Left lung (tissue), 10 donors: ENCODE results near the gene R3HDML. TPM values are rescaled to one million over a fixed set of nuclear protein-coding genes. Genes with fewer than 3 reads are reported as not detected.

Experiments used
- ATAC-seq: fragments of 200-7000 bp; cut with Tn5 transposase; one replicate; pipeline ENCODE4 v1.9.1; 2020; ENCODE audit warnings: moderate library complexity
- DNase-seq, 4 donors: peaks; one replicate each; pipeline ENCODE4 v3.0.0-alpha.2; 2013 to 2020
- H3K27ac ChIP-seq, 2 donors: fragments of 200-600 bp; sonication (generic) in 1 of 2; one replicate each; pipeline versions ENCODE4 v1.5.0 to v1.8.0; 2020 to 2021
- H3K27me3 ChIP-seq, 2 donors: fragments of 200-600 bp; sonication (generic) in 1 of 2; one replicate each; pipeline versions ENCODE4 v1.5.0 to v1.8.0; 2020 to 2021
- H3K36me3 ChIP-seq, 2 donors: fragments of 200-600 bp; sonication (generic) in 1 of 2; one replicate each; pipeline versions ENCODE4 v1.5.0 to v1.8.0; 2020 to 2021
- H3K4me1 ChIP-seq, 2 donors: fragments of 200-600 bp; one replicate each; pipeline ENCODE4 v1.8.0; 2021
- H3K4me3 ChIP-seq, 2 donors: fragments of 200-600 bp; sonication (generic) in 1 of 2; one replicate each; pipeline versions ENCODE4 v1.5.0 to v1.8.0; 2020 to 2021; ENCODE audit warnings: mild to moderate bottlenecking in 1 of 2
- H3K9me3 ChIP-seq, 2 donors: fragments of 200-600 bp; sonication (generic) in 1 of 2; one replicate each; pipeline versions ENCODE4 v1.5.0 to v1.8.0; 2020 to 2021
- intact Hi-C, 2 donors: fragments of 100-400 bp; cut with DNase I; formaldehyde crosslinking; loops; one replicate each; pipeline versions ENCODE4 v1.11.2 to v1.14.2; 2022
- polyA plus RNA-seq, 6 donors: library from polyadenylated mRNA; unstranded; fragments of 120-200 nt; gene quantifications; one replicate each; pipeline ENCODE4 v1.2.1, GENCODE V29; 2013; ENCODE audit not compliant: insufficient read length in 6 of 6
- total RNA-seq, 2 donors: library from RNA; stranded (reverse); fragmentation: NEBNext Ultra II Directional; extraction: Animal tissue kit (Norgen Biotek cat#: 25700); gene quantifications; one replicate each; pipeline ENCODE4 v1.2.1, GENCODE V29; 2021
- TF ChIP-seq, protein P1 (sequence below), 2 donors: fragments of 200-600 bp; sonication (generic) in 1 of 2; IDR thresholded peaks; one replicate each; pipeline versions ENCODE4 v1.5.0 to v1.8.0; 2021; ENCODE audit warnings: antibody characterized with exemption in 2 of 2
- donor health status: DM: no; HTN: yes; CAD: no.
- donor health status: DM: no; HTN: no; CAD: no.

Gene R3HDML
- total and polyA plus RNA-seq, 8 donors: 2.0 TPM; not detected in 7

DNA sequence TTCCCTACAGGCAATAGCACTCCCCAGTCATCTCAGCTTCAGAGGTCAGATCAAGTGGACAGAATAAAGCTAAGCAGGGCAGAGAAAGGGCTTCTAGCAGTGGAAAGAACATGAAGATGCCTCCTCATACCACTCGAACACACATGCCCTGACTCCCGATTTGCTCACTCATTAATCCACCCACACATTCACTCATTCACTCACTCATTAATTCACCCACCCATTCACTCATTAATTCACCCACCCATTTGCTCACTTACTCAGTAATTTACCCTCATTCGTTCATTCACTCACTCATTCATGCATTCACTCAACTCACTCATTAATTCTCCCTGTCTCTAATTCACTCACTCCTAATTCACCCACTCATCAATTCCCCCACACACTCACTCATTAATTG lies 62.6 kb downstream of the R3HDML start:
- intact Hi-C loops: no loop called here
- DNase-seq (no peak), ATAC-seq (no peak)
- Histone ChIP-seq H3K4me3 (no peak overlapping the region), H3K4me1 (no peaks in the 10 kb centered on the region), H3K27ac (no peak overlapping the region), H3K27me3 (no peaks in the 10 kb centered on the region), H3K36me3 (no peaks in the 10 kb centered on the region), H3K9me3 (no peaks in the 10 kb centered on the region)
- TF ChIP-seq, protein P1, sequence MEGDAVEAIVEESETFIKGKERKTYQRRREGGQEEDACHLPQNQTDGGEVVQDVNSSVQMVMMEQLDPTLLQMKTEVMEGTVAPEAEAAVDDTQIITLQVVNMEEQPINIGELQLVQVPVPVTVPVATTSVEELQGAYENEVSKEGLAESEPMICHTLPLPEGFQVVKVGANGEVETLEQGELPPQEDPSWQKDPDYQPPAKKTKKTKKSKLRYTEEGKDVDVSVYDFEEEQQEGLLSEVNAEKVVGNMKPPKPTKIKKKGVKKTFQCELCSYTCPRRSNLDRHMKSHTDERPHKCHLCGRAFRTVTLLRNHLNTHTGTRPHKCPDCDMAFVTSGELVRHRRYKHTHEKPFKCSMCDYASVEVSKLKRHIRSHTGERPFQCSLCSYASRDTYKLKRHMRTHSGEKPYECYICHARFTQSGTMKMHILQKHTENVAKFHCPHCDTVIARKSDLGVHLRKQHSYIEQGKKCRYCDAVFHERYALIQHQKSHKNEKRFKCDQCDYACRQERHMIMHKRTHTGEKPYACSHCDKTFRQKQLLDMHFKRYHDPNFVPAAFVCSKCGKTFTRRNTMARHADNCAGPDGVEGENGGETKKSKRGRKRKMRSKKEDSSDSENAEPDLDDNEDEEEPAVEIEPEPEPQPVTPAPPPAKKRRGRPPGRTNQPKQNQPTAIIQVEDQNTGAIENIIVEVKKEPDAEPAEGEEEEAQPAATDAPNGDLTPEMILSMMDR (IDR thresholded peaks at IDR 0.05): no peak

DNA sequence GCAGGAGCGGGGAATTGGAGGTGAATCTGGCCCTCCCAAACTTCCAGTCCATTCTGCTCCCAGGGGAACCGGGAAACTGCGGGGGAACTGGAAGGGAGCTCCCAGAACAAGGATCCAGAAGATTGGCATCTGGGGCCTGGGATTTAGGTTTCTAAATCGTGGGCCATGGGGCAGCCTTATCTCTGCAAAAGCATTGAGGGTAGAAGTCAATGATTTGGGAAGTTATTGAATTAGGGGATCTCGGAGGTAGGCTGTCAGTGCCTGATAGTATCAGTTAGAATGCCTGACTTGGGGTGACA lies 63.8 kb downstream of the R3HDML start:
- H3K4me3 ChIP-seq: no peak overlapping the region
- TF ChIP-seq, protein P1 (IDR thresholded peaks at IDR 0.05): no peak
- intact Hi-C loops: no loop called here
- ATAC-seq (no peak), DNase-seq (no peak)
- H3K27ac ChIP-seq: no peak overlapping the region
- no peaks in the 10 kb centered on the region for H3K27me3 ChIP-seq
- no peaks in the 10 kb centered on the region for H3K9me3 ChIP-seq
- H3K4me1 ChIP-seq: no peaks in the 10 kb centered on the region
- no peaks in the 10 kb centered on the region for H3K36me3 ChIP-seq

Other genes starting within 250 kb of the R3HDML start
- 1 to 10 TPM; 3.4 to 7.4 TPM for gene JPH2, start 149.9 kb upstream of the R3HDML start, total RNA-seq
- gene JPH2, start 149.9 kb upstream of the R3HDML start, polyA plus RNA-seq: 1 to 10 TPM in 3 of 6 donors, under 1 TPM in 3; 0.83 to 1.9 (median 1.1) TPM
- 10 to 100 TPM; 22.3 to 30.0 TPM for gene OSER1, start 126.3 kb upstream of the R3HDML start, total RNA-seq
- 10 to 100 TPM; 34.4 to 44.8 (median 39.3) TPM for gene OSER1, start 126.3 kb upstream of the R3HDML start, polyA plus RNA-seq
- gene GDAP1L1, start 89.7 kb upstream of the R3HDML start, total RNA-seq: not detected
- gene GDAP1L1, start 89.7 kb upstream of the R3HDML start, polyA plus RNA-seq: under 1 TPM; 0.18 to 0.53 (median 0.38) TPM
- gene FITM2, start 25.8 kb upstream of the R3HDML start, total RNA-seq: 10 to 100 TPM; 11.4 to 15.3 TPM
- 1 to 10 TPM; 6.8 to 9.9 (median 8.0) TPM for gene FITM2, start 25.8 kb upstream of the R3HDML start, polyA plus RNA-seq
- gene HNF4A, start 18.7 kb downstream of the R3HDML start, total RNA-seq: 1 to 10 TPM in 1 of 2 donors, under 1 TPM in 1; 0.21 to 3.5 TPM
- gene HNF4A, start 18.7 kb downstream of the R3HDML start, polyA plus RNA-seq: 1 to 10 TPM in 2 of 6 donors, under 1 TPM in 4; 0.70 to 1.6 (median 0.96) TPM
- 10 to 100 TPM; 13.7 to 15.1 TPM for gene TTPAL, start 138.8 kb downstream of the R3HDML start, total RNA-seq
- 10 to 100 TPM in 5 of 6 donors, 1 to 10 TPM in 1; 9.0 to 14.0 (median 11.3) TPM for gene TTPAL, start 138.8 kb downstream of the R3HDML start, polyA plus RNA-seq
- gene SERINC3, start 185.0 kb downstream of the R3HDML start, total RNA-seq: 100 to 1,000 TPM; 110 to 123 TPM
- gene SERINC3, start 185.0 kb downstream of the R3HDML start, polyA plus RNA-seq: 10 to 100 TPM; 68.3 to 77.9 (median 72.0) TPM
- gene PKIG, start 245.5 kb downstream of the R3HDML start, total RNA-seq: 10 to 100 TPM; 40.1 to 42.1 TPM
- gene PKIG, start 245.5 kb downstream of the R3HDML start, polyA plus RNA-seq: 10 to 100 TPM; 51.8 to 67.7 (median 57.4) TPM